GOT3 (cell line): Measurements from ENCODE around the gene SLC15A5.

Source experiments
- DNase-seq: peaks from one replicate; lab custom pipeline; 2025; ENCODE audit warnings: mixed read lengths; lab: John Stamatoyannopoulos, UW

SLC15A5 gene

DNA sequence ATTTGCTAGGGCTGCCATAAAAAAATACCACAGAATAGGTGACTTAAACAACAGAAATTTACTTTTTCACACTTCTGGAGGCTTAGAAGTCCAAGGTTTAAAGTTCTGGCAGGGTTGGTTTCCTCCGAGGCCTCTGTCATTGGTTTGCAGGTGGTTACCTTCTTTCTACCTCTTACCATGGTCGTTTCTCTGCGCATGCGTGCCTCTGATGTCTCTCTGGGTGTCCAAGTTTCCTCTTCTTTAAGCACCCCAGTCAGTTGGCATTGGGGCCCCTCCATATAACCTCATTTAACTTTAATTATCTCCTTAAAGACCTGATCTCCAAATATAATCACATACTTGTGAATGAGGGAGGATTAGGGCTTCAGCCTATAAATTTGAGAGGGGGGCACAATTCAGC lies 103.2 kb downstream of the SLC15A5 start:
- no peak for DNase-seq

DNA sequence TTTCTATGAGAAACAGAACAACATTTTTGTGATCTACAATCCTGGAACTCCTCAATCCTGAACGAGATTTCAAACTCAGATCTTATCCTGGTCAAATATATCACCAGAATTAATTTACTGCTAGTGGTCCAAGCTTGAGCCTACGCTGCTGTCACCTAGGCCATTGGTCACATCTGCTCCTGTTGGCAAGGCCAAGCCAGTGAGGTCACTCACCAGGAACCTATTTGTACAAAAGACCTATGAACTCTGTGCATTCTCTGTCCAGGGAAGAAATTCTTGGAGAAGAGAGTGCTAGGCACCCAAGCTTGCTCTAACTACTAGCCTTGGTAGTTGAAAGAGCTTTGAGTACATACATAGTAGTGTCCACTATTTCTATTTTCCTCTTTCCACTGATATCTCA lies 106.1 kb downstream of the SLC15A5 start:
- DNase-seq = no peak

DNA sequence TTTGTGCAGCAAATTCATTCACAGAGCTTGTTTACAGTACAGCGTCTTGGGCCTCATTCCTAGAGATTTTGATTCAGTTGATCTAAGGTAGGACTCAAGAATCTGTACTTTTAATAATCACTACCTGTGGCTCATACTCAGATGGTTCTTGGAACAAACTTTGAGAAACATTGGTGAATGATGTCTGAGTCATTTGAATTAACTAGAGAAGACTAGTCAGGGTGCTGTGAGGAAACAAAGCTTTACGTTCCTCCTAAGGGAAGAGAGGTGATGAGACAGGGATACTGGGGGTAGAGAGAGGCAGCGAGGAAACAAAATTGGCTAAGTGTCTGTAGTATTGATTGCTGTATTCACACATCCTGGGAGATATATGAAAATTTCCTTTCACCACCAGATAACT lies 109.4 kb downstream of the SLC15A5 start:
- DNase-seq = no peak

DNA sequence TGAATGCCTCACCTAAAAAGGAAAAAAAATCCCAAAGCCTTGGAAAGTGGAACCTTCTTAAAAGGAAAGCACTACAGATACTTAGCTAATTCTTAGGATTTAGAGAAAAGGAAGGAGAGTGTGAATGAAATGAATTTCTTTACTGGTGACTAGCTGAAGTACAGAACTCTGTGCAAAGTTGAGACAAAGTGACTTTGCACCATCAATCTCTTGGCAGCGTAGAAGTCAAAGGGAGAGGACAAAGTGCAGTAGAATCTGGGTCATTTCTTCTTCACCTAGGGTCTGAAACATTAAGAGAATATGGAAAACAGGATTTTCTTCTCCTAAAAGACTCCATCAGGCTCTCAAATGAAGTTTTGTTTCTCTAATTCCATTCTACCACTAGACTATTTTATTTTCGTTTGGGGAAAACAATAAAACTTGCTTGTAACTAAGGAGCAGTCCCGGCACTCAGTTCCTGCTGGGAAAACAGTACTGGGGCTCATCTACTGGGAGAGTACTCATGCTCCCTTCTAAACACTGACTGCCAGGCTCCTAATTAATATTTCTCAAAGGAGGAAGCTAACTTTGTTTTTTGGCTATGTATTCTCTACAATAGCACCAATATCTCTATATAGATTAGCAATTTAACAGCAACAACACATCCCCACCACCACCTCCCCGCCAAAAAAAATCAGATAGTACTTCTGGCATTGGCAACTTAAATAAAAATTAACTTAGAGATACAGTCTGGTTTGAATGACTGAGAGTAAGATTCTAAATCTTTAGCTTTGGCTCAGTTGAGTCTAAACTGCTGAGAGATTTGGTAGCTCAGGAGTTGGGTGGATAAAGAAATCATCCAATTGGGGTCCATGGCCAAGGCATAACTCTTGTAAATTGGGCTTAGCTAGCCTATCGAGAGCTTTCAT lies 110.7 kb downstream of the SLC15A5 start:
- no peak for DNase-seq

DNA sequence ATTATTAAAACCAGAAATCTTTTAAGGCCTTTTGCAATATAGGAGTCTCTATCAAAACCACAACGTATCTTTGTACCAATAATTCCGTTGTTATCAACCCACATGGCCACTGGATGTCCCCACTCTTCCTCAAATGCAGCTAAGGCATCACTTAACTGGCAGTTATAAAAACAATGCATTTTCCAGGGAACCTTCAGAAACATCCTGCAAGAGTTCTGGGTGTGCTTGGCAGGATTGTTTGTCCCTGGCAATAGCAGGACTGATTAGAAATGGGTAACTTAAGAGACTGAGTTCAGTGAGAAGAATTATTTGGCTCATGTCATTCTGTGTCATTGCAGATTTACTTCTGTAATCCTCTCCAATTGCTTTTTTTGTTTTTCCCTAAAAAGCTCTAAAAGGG lies 112.0 kb downstream of the SLC15A5 start:
- DNase-seq = no peak

DNA sequence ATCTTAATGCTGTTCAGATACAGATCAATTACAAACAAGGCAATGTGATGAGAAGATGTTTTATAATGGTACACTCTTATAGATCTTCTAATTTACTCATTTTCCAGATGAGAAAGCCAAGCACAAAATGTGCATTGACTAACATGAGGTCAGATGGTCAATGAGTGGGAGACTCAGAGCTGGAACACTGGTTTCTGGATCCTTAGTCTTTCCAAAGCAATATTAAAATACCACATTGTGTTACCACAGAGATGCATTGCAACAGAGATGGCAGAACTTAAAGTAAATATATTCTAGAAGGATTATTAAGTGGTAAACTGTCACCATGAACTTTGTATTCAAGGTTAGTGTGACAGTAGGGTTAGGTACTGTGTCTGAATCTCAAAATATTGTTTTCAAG lies 113.6 kb downstream of the SLC15A5 start:
- DNase-seq = no peak

DNA sequence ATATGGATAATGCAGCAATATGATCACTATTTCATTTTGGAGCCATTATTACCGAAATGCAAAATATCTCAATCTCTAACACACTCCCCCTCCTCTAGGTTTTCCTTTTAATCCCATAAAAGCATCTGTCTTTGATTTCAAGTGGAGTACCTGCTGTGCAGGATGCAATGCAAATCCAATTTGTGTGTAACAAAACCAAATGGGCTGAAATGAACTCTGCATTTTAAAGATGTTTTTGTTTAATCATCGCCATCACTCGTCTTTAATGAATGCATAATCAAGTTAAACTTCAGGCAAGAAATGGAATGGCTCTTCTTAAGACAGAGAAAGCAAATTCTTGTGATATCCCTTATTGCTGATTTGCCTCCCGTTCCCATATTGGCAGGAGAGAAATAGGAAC lies 114.3 kb downstream of the SLC15A5 start:
- DNase-seq = no peak

DNA sequence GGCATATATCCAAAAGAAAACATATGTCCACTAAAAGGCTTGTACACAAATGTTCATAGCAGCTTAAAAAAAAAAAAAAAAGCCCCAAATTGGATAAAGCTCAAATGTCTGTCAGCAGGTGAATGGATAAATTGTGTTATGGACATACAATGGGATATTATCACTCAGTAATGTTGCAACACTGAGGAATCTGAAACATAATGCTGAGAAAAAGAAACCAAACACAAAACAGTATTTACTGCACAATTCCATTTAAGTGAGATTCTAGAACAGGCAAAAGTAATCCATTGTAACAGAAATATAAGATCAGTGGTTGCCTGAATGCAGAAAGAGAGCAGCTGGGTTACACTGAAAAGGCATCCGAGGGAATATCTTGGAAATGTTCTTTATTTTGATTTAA lies 117.9 kb downstream of the SLC15A5 start:
- no peak for DNase-seq

DNA sequence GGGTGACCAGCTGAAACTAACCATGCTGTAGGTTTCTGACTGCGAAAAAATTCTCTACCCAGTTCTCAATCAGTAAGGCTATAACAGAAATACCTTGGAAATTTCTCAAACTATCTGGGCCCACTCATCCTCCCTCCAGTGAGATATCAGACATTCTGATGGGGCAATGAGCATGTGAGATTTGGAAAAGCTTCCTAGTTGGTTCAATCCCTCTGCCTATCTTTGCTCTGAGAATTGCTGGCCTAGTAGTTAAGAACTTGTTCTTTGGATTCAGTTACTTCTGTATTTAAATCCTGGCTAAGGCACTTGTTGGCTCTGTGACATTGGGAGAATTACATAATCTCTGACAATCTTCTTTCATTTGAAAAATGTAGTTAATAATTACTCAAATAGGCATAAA lies 119.4 kb downstream of the SLC15A5 start:
- DNase-seq = no peak

DNA sequence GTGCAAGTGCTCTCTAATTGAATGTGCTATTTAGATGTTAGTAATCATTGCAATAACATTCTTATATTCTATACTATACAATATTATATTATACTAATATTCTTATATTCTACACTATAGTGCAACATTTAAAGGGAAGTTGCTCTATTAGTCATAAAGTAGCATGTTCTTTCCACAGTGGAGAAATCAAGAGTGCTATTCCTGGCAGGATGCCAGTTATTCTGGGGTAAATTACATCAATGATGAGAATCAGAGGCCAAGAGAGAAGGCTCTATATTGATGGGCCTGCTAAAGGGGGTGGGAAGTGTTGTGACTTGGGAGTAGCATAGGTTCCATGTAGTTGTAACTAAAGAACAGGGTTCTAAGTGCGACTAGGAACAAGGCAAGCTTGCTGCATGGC lies 121.5 kb downstream of the SLC15A5 start:
- no peak for DNase-seq

DNA sequence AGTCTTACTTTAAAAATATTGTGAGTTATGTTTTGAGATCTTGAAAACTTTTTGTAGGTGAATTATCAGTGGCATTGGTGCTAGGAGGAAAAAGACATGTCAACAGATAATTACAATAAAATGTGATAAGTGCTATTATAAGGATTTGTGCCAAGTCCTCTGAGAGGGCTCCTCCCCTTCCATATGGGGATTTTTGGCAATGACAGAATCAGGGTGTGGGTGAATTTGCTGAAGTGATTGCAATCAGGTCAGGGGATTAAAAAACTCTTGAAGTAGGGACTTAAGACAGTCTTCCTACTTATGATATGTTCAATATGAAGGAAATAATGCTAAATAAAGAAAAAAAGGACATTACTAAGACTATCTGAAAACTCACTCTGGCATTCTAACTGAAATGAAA lies 122.5 kb downstream of the SLC15A5 start:
- DNase-seq = no peak

DNA sequence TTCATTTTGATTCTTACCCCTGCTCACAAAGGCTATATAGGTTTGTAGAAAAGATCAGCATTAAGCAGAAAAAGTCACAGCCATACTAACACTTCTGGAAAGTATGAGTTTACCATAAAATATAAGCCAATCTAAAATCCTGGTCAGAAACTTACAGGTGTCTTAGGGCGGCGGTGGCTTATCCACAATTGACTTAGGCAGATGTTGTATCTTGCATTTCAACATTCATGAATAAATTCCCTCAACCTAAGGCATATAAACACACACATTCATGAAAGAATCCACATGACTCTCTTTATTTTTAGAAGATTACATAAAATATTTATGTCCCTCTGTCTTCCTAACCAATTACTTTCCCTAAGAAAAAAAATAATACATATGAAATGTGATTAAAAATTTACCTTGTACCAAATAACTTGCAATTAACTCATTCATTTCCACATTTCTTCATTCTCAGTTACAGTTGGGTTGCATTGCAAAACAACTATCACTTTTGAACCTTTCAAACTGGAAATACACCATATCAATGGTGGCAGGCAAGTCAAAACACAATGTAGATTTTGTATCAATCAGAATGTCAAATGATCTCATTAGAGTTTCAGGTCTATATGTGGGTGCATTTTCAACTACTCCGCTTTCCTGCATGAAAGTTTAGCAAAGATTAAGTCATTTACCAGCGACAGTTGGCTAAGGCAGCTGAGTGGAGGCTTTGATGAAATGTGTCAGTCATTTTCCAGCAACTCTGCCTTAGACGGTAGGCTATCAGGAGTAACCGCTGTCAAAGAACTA lies 124.4 kb downstream of the SLC15A5 start:
- DNase-seq = no peak

DNA sequence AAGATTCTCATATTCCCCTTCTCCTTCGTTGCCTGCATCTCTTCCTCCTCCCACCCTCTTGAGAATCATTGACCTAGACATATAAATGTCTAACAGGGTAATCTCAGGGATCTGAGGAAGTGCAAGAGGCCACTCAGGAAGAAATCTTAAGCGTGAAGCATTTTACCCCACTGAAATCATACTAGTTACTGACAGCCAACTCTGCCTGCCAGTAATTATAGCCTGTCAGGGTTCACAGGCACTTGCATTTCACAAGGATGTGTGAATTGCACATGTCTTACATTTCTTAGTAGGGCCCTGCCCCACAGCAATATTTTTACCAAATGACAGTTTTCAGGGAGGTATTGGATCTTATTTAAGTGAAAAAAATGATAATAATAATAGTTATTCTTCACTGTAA lies 127.2 kb downstream of the SLC15A5 start:
- no peak for DNase-seq

DNA sequence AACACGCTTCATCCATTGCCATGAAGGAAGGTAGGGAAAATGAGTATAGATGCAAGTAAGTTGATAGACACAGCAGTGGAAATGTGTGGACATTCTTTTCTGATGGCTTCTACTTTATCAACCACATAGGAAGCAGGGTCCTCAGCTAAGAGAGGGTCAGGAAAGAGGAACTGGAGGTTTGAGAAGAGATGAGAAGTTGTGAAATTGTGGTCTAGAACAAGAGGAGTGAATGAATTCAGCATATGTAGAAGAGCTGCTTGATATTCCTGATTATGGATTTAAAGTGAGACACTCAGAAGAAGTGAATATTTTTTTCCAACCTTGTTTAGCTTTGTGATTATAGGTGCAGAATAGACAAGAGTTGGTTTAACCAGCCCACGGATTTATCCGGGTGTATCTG lies 128.5 kb downstream of the SLC15A5 start:
- DNase-seq = no peak
